Ishikawa (cell line): ENCODE data around the gene STAMBPL1.

Source experiments
- EP300 ChIP-seq: IDR thresholded peaks from 2 replicates; pipeline ENCODE4 v1.6.1; 2012; ENCODE audit warnings: borderline replicate concordance
- MAX ChIP-seq: IDR thresholded peaks from 2 replicates; pipeline ENCODE4 v1.6.1; 2012
- NFIC ChIP-seq: IDR thresholded peaks from 2 replicates; pipeline ENCODE4 v1.6.1; 2012
- YY1 ChIP-seq: IDR thresholded peaks from 2 replicates; pipeline ENCODE4 v1.6.1; 2012; ENCODE audit warnings: low read depth
- TF ChIP-seq, protein P1 (sequence below): IDR thresholded peaks from 2 replicates; pipeline ENCODE4 v1.6.1; 2012; ENCODE audit warnings: low read depth, mild to moderate bottlenecking

GRCh38 chr10:88853155-88853881 is 26.7 kb upstream of the STAMBPL1 start:
- TF ChIP-seq YY1 (no peak), EP300 (no peak), NFIC (no peak), MAX (no peak)
- TF ChIP-seq, protein P1, sequence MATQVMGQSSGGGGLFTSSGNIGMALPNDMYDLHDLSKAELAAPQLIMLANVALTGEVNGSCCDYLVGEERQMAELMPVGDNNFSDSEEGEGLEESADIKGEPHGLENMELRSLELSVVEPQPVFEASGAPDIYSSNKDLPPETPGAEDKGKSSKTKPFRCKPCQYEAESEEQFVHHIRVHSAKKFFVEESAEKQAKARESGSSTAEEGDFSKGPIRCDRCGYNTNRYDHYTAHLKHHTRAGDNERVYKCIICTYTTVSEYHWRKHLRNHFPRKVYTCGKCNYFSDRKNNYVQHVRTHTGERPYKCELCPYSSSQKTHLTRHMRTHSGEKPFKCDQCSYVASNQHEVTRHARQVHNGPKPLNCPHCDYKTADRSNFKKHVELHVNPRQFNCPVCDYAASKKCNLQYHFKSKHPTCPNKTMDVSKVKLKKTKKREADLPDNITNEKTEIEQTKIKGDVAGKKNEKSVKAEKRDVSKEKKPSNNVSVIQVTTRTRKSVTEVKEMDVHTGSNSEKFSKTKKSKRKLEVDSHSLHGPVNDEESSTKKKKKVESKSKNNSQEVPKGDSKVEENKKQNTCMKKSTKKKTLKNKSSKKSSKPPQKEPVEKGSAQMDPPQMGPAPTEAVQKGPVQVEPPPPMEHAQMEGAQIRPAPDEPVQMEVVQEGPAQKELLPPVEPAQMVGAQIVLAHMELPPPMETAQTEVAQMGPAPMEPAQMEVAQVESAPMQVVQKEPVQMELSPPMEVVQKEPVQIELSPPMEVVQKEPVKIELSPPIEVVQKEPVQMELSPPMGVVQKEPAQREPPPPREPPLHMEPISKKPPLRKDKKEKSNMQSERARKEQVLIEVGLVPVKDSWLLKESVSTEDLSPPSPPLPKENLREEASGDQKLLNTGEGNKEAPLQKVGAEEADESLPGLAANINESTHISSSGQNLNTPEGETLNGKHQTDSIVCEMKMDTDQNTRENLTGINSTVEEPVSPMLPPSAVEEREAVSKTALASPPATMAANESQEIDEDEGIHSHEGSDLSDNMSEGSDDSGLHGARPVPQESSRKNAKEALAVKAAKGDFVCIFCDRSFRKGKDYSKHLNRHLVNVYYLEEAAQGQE = no peak
